WTC11 (cell line): ENCODE data around the gene RRBP1.

Source experiments
- ESRRA ChIP-seq: sonication (generic); formaldehyde crosslinking; IDR thresholded peaks from 2 replicates; pipeline ENCODE4 v1.8.1; 2022; ENCODE audit warnings: mild to moderate bottlenecking, missing genetic modification reagents, borderline replicate concordance
- SP1 ChIP-seq: sonication (generic); formaldehyde crosslinking; conservative IDR thresholded peaks from 2 replicates; pipeline ENCODE4 v1.8.1; 2022; ENCODE audit warnings: missing genetic modification reagents
- TCF7 ChIP-seq: sonication (generic); formaldehyde crosslinking; IDR thresholded peaks from 2 replicates; pipeline ENCODE4 v1.8.0; 2022; ENCODE audit warnings: mild to moderate bottlenecking, low read depth, missing genetic modification reagents, moderate library complexity
- ZNF263 ChIP-seq: sonication (generic); formaldehyde crosslinking; IDR thresholded peaks from 2 replicates; pipeline ENCODE4 v1.8.1; 2022; ENCODE audit warnings: low read depth, mild to moderate bottlenecking, moderate library complexity, missing genetic modification reagents
- ZNF317 ChIP-seq: sonication (generic); formaldehyde crosslinking; IDR thresholded peaks from 2 replicates; pipeline ENCODE4 v1.8.1; 2023; ENCODE audit warnings: low read depth, mild to moderate bottlenecking, moderate library complexity, missing genetic modification reagents, borderline replicate concordance
- ZNF423 ChIP-seq: fragments of 250-450 bp; sonication (Bioruptor Pico); IDR thresholded peaks from 2 replicates; pipeline ENCODE4 v2.1.2; 2022; ENCODE audit warnings: mild to moderate bottlenecking, moderate library complexity
- TF ChIP-seq, protein P1 (sequence below): sonication (generic); formaldehyde crosslinking; IDR thresholded peaks from 2 replicates; pipeline ENCODE4 v1.8.1; 2022; ENCODE audit warnings: low read depth, mild to moderate bottlenecking, moderate library complexity, missing genetic modification reagents, borderline replicate concordance
- TF ChIP-seq, protein P2 (sequence below): fragments of 200-600 bp; IDR thresholded peaks from 2 replicates; pipeline ENCODE4 v1.8.0; 2022; ENCODE audit warnings: antibody characterized with exemption
- TF ChIP-seq, protein P3 (sequence below): sonication (generic); formaldehyde crosslinking; IDR thresholded peaks from 2 replicates; pipeline ENCODE4 v1.8.0; 2022; ENCODE audit warnings: mild to moderate bottlenecking, missing genetic modification reagents
- TF ChIP-seq, protein P4 (sequence below): sonication (generic); formaldehyde crosslinking; IDR thresholded peaks from 2 replicates; pipeline ENCODE4 v1.8.0; 2023; ENCODE audit warnings: mild to moderate bottlenecking, missing genetic modification reagents

DNA sequence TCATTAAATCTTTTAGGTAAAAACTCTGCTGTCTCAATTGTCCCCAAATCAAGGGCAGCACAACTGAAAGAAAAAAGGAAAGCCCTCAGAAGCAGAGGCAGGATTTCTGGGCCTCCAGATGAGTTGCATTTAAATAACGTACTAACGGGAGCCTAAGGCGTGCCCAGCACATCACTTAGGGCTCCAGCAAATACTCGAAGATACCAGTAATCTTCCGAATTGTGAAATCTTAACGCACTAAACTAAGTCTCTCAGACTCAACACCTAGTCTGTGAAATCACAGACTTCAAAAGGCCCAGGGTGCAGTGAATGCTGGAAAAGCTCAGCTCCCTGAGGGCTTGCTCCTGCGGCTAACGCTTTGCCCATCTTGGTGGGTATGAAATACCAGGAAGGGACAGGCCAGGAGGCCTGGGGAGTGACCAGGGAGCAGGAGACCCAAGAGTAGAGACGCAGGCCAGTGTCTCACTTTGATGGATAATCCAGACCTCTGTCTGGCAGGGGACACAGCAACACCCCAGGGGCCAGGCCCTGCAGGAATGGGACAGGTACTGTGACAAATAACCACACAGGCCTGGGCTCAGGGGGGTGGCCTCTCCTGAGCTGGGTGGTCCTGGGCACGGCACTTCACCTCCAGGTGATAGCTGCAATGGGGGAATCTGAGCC lies 36.4 kb downstream of the RRBP1 start:
- TF ChIP-seq ZNF317, result no peak
- TF ChIP-seq, protein P1, sequence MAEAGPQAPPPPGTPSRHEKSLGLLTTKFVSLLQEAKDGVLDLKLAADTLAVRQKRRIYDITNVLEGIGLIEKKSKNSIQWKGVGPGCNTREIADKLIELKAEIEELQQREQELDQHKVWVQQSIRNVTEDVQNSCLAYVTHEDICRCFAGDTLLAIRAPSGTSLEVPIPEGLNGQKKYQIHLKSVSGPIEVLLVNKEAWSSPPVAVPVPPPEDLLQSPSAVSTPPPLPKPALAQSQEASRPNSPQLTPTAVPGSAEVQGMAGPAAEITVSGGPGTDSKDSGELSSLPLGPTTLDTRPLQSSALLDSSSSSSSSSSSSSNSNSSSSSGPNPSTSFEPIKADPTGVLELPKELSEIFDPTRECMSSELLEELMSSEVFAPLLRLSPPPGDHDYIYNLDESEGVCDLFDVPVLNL (CRISPR knock-in tag), result no peak
- TF ChIP-seq, protein P2, sequence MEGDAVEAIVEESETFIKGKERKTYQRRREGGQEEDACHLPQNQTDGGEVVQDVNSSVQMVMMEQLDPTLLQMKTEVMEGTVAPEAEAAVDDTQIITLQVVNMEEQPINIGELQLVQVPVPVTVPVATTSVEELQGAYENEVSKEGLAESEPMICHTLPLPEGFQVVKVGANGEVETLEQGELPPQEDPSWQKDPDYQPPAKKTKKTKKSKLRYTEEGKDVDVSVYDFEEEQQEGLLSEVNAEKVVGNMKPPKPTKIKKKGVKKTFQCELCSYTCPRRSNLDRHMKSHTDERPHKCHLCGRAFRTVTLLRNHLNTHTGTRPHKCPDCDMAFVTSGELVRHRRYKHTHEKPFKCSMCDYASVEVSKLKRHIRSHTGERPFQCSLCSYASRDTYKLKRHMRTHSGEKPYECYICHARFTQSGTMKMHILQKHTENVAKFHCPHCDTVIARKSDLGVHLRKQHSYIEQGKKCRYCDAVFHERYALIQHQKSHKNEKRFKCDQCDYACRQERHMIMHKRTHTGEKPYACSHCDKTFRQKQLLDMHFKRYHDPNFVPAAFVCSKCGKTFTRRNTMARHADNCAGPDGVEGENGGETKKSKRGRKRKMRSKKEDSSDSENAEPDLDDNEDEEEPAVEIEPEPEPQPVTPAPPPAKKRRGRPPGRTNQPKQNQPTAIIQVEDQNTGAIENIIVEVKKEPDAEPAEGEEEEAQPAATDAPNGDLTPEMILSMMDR, result no peak
- no peak for TF ChIP-seq ESRRA (CRISPR knock-in tag)
- TF ChIP-seq, protein P3, sequence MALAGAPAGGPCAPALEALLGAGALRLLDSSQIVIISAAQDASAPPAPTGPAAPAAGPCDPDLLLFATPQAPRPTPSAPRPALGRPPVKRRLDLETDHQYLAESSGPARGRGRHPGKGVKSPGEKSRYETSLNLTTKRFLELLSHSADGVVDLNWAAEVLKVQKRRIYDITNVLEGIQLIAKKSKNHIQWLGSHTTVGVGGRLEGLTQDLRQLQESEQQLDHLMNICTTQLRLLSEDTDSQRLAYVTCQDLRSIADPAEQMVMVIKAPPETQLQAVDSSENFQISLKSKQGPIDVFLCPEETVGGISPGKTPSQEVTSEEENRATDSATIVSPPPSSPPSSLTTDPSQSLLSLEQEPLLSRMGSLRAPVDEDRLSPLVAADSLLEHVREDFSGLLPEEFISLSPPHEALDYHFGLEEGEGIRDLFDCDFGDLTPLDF (CRISPR knock-in tag), result no peak
- no peak for TF ChIP-seq ZNF423 (CRISPR knock-in tag)
- TF ChIP-seq ZNF263, result no peak
- TF ChIP-seq, protein P4, sequence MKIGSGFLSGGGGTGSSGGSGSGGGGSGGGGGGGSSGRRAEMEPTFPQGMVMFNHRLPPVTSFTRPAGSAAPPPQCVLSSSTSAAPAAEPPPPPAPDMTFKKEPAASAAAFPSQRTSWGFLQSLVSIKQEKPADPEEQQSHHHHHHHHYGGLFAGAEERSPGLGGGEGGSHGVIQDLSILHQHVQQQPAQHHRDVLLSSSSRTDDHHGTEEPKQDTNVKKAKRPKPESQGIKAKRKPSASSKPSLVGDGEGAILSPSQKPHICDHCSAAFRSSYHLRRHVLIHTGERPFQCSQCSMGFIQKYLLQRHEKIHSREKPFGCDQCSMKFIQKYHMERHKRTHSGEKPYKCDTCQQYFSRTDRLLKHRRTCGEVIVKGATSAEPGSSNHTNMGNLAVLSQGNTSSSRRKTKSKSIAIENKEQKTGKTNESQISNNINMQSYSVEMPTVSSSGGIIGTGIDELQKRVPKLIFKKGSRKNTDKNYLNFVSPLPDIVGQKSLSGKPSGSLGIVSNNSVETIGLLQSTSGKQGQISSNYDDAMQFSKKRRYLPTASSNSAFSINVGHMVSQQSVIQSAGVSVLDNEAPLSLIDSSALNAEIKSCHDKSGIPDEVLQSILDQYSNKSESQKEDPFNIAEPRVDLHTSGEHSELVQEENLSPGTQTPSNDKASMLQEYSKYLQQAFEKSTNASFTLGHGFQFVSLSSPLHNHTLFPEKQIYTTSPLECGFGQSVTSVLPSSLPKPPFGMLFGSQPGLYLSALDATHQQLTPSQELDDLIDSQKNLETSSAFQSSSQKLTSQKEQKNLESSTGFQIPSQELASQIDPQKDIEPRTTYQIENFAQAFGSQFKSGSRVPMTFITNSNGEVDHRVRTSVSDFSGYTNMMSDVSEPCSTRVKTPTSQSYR (CRISPR knock-in tag), result no peak
- no peak for TF ChIP-seq TCF7
- no peak for TF ChIP-seq SP1 (CRISPR knock-in tag)
